Fibroblast of skin of abdomen (primary cell): ENCODE results near the gene TUBB3.

ENCODE experiments used
- DNase-seq: peaks from one replicate; pipeline ENCODE4 v3.0.0-alpha.2; 2013

TUBB3 gene

GRCh38 chr16:89944773-89945172 lies 21.6 kb downstream of the TUBB3 start:
- no peak for DNase-seq

GRCh38 chr16:89945654-89946053 lies 22.5 kb downstream of the TUBB3 start:
- DNase-seq: no peak

GRCh38 chr16:89946515-89946914 lies 23.4 kb downstream of the TUBB3 start:
- no peak for DNase-seq

DNA sequence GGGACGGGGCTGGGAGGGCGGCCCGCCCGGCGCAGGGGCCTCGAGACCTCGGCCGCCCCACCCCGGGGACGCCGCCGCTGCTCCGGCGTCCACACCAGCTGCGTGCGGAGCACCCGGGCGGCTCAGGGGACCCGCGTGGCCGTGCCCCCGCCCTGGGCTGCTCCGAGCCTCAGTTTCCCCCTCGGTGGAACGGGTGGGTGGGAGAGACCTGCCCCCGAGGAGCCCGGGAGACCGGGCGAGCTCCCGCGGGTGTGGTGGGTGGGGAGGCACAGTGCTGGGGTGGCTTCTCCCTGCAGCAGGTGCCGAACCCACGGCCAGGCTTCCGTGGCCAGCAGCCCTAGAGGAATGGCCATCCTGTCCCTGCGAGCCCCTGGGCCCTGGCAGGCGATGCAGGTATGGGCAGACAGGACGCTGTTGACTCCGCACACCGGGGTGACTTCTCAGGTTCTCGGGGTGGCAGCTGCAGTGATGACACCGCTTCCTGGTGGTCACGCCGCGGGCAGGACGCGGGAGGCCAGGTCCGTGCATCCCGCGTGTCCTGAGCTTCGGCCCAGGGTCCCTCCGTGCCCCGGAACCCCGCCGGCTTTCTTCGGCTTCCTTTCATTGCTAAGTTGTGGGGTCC lies 26.1 kb downstream of the TUBB3 start:
- no peak for DNase-seq

DNA sequence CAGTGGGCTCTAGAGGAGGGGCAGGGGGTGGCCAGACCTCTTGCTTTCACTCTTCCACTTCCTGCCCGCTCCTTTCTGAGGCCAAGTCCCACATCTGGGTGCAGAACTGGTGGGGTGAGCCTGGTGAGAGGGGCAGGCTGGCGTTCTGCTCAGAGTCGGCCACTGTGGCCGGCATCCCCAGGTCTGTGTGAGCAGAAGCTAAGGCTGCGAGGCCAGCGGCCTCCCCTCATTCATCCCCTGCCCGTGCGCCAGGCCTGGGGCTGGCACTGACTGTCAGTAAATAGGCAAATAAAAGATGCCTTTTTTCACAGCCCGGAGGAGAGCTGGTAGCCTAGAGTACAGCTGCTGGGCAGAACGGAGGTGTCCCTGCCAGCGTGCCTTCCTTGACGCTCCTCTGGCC lies 26.6 kb downstream of the TUBB3 start:
- no peak for DNase-seq

DNA sequence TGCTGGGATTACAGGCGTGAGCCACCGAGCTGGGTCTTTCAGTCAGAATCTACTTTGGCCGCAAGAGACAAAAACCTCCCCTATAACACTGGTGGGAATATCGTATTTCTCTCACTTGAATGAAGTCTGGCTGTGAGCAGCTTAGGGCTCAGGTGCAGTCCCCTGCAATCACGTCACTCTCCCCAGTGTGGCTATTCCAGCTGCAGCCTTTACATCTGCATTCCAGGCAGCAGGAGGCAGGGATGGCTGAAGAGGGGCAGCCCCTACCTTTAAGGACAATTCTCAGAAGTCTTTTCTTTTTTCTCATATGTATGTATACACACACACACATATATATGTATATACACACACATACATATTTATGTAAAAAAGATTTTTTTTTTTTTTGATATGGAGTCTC lies 28.4 kb downstream of the TUBB3 start:
- DNase-seq: no peak

GRCh38 chr16:89952049-89952448 lies 28.9 kb downstream of the TUBB3 start:
- DNase-seq: no peak

- DNase-seq: no peak
Measured at GRCh38 chr16:89952551-89952950, 29.4 kb downstream of the TUBB3 start.

GRCh38 chr16:89953671-89954406 lies 30.7 kb downstream of the TUBB3 start:
- no peak for DNase-seq

DNA sequence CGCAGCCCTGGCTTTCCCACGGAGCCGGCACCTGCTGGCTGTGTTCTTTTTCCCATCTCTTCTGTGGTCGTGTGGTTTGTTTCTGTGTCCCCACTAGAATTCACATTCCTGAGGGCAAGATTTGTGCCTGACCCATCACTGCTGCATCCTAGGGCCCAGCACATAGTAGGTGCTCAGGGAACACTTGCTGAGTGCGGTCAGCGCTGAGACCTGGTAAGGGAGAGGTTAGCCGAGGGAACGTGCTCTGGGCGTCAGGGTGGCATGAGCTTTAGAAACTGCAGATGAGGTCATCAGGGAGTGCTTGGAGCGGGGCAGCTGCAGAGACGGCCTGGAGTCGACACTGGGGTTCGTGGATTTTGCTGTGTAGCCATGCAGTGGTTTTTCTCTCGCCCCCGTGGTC lies 31.3 kb downstream of the TUBB3 start:
- no peak for DNase-seq

DNA sequence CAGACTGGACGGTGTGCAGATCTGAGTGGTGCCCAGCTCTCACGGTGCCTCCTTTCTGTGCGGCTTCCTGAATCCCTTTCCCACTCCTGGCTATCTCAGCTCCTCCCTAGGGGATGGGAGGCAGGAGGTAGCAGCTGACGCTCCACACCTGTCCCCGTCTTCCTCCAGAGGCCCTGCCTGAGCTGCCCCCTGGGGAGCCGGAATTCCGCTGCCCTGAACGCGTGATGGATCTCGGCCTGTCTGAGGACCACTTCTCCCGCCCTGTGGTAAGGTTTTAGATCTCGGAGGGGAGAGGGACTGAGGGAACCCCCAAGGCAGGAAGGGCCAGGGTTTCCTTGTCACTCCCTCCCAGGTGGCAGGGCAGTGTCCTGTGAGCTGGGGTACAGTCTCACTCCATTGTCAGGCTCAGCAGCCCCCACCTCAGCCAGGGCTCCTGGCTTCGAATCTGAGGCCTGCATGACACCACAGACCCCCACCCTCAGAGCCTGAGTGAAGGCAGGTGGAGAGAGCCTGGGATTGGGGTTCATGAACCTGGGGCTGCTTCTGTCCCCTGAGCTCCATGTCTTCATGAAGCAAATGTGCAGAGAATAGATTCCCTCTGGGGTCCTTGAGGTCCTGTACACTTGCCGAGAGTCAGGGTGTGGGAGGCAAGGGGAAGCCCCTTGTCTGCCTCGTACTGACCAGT lies 32.0 kb downstream of the TUBB3 start:
- no peak for DNase-seq

GRCh38 chr16:89956505-89957215 lies 33.5 kb downstream of the TUBB3 start:
- DNase-seq: no peak

GRCh38 chr16:89957216-89957785 lies 34.2 kb downstream of the TUBB3 start:
- no peak for DNase-seq

GRCh38 chr16:89958068-89958467 lies 34.9 kb downstream of the TUBB3 start:
- no peak for DNase-seq

- no peak for DNase-seq
Measured at GRCh38 chr16:89958596-89958995, 35.5 kb downstream of the TUBB3 start.

- no peak for DNase-seq
Measured at GRCh38 chr16:89960966-89961365, 37.8 kb downstream of the TUBB3 start.

GRCh38 chr16:89961920-89962319 lies 38.8 kb downstream of the TUBB3 start:
- no peak for DNase-seq

DNA sequence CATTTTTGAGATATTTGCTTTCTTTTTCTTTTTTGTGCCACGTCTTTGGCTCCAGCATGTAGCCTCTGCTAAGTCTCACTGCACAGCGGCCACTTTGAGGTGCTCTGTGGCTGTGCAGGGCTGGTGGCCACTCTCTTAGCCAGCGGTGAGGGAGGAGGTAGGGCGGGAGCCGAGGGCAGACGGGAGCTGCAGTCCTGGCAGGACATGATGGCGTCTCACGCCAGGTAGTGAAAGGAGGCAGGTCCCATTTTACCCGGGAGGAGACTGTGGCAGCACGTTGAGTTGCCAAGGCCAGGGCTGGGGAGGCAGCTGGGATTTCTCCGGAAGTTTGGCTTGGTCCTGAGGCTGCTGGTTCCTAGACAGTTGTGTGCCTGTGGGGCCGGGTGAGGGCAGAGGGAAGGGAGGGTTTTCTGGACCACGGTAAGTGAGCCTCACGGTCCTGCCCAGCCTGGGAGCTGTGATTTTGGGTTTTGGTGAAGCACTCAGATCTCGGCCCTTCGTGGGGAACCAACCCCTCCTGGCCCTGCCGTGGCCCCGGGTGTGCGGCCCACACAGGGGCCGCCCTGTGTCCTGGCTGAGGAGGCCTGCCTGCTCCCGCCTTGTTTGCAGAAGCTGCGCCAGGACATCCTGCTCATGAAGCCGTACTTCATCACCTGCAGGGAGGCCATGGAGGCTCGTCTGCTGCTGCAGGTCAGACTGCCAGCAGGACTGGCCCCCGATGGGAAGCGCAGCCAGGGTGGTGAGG lies 39.8 kb downstream of the TUBB3 start:
- no peak for DNase-seq

GRCh38 chr16:89964201-89964600 lies 41.1 kb downstream of the TUBB3 start:
- DNase-seq: no peak

- no peak for DNase-seq
Measured at GRCh38 chr16:89965447-89966225, 42.5 kb downstream of the TUBB3 start.

DNA sequence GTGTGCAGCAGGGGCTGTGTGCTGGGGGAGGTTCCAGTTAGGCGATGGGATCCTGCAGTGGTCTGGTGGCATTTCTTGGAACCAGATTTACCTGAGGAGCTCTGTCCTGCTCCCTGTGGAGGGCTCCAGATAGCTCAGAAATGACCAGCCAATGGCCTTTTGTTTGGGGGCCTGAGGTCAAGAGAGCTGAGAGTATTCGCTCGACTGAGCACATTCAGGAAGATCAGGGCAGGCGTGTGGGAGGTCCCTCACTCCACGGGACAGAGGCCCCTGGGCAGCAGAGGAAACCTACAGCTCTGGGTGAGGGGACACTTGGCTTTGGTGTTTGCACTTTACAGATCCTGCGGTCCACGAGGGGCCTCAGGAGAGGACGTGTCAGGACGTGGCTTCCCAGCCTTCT lies 43.6 kb downstream of the TUBB3 start:
- no peak for DNase-seq
